Panc1 (cell line): Measurements from ENCODE around the gene RCL1.

Experiments used
- POLR2AphosphoS5 ChIP-seq: IDR thresholded peaks from 2 replicates; pipeline ENCODE4 v1.6.1; 2012; ENCODE audit warnings: mild to moderate bottlenecking, low read depth, low read length, moderate library complexity
- TF ChIP-seq, protein P1 (sequence below): fragments of 450-650 bp; IDR thresholded peaks from 2 replicates; pipeline ENCODE4 v1.5.1; 2017; ENCODE audit warnings: mild to moderate bottlenecking
- TF ChIP-seq, protein P2 (sequence below), 2 experiments: IDR thresholded peaks; 2 replicates each; pipeline ENCODE4 v1.6.1; 2011 to 2012; ENCODE audit warnings: low read depth in 2 of 2, control low read depth in 1 of 2, low read length in 1 of 2, mild to moderate bottlenecking in 1 of 2, moderate library complexity in 1 of 2; ENCODE audit not compliant: insufficient read depth in 1 of 2

DNA sequence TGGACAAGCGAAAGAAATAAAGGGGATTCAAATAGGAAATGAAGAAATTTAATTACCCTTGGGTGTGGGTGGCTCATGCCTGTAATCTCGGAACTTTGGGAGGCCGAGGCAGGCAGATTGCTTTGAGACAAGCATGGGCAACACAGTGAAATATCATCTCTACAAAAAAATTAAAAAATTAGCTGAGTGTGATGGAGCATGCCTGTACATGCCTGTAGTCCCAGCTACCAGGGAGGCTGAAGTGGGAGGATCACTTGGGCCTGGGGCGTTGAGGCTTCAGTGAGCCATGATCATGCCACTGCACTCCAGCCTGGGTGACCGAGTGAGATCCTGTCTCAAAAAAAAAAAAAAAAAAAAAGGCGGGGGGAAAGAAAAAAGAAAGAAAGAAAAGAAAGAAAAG lies 4.0 kb upstream of the RCL1 start:
- TF ChIP-seq, protein P1, sequence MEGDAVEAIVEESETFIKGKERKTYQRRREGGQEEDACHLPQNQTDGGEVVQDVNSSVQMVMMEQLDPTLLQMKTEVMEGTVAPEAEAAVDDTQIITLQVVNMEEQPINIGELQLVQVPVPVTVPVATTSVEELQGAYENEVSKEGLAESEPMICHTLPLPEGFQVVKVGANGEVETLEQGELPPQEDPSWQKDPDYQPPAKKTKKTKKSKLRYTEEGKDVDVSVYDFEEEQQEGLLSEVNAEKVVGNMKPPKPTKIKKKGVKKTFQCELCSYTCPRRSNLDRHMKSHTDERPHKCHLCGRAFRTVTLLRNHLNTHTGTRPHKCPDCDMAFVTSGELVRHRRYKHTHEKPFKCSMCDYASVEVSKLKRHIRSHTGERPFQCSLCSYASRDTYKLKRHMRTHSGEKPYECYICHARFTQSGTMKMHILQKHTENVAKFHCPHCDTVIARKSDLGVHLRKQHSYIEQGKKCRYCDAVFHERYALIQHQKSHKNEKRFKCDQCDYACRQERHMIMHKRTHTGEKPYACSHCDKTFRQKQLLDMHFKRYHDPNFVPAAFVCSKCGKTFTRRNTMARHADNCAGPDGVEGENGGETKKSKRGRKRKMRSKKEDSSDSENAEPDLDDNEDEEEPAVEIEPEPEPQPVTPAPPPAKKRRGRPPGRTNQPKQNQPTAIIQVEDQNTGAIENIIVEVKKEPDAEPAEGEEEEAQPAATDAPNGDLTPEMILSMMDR = no peak
- TF ChIP-seq, protein P2, sequence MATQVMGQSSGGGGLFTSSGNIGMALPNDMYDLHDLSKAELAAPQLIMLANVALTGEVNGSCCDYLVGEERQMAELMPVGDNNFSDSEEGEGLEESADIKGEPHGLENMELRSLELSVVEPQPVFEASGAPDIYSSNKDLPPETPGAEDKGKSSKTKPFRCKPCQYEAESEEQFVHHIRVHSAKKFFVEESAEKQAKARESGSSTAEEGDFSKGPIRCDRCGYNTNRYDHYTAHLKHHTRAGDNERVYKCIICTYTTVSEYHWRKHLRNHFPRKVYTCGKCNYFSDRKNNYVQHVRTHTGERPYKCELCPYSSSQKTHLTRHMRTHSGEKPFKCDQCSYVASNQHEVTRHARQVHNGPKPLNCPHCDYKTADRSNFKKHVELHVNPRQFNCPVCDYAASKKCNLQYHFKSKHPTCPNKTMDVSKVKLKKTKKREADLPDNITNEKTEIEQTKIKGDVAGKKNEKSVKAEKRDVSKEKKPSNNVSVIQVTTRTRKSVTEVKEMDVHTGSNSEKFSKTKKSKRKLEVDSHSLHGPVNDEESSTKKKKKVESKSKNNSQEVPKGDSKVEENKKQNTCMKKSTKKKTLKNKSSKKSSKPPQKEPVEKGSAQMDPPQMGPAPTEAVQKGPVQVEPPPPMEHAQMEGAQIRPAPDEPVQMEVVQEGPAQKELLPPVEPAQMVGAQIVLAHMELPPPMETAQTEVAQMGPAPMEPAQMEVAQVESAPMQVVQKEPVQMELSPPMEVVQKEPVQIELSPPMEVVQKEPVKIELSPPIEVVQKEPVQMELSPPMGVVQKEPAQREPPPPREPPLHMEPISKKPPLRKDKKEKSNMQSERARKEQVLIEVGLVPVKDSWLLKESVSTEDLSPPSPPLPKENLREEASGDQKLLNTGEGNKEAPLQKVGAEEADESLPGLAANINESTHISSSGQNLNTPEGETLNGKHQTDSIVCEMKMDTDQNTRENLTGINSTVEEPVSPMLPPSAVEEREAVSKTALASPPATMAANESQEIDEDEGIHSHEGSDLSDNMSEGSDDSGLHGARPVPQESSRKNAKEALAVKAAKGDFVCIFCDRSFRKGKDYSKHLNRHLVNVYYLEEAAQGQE (IDR thresholded peaks at IDR 0.05; ENCODE audit: insufficient read depth in 1 of 2, low read depth in 2 of 2, low read length in 1 of 2) = no peak
- TF ChIP-seq POLR2AphosphoS5 = no peak
